ENCODE measurements around the gene DCLK1.

DNA sequence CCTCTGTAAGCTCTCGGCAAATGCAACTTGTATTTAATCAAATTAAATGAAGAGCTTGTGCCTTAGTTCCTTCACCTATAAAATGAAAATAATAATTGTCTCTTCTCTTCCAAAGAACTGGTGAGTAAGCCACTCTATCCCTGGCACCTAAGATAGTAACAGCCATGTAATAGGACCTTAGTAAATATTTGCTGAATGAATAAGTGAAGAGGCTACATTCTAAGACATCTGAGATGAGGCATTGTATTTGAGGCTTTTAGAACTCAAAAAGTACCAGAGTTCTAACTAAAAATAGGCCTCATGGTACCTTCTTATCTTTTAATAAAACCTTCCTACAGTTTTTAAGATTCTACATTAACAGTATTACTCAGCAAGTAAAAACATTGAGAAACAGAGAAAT lies 17.3 kb upstream of the DCLK1 start:
- TF ChIP-seq, protein P1, sequence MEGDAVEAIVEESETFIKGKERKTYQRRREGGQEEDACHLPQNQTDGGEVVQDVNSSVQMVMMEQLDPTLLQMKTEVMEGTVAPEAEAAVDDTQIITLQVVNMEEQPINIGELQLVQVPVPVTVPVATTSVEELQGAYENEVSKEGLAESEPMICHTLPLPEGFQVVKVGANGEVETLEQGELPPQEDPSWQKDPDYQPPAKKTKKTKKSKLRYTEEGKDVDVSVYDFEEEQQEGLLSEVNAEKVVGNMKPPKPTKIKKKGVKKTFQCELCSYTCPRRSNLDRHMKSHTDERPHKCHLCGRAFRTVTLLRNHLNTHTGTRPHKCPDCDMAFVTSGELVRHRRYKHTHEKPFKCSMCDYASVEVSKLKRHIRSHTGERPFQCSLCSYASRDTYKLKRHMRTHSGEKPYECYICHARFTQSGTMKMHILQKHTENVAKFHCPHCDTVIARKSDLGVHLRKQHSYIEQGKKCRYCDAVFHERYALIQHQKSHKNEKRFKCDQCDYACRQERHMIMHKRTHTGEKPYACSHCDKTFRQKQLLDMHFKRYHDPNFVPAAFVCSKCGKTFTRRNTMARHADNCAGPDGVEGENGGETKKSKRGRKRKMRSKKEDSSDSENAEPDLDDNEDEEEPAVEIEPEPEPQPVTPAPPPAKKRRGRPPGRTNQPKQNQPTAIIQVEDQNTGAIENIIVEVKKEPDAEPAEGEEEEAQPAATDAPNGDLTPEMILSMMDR (IDR thresholded peaks at IDR 0.05; ENCODE audit: low read depth, low read length, missing input control): no peak
- no peak for TF ChIP-seq TAF1 (conservative IDR thresholded peaks at IDR 0.05)
- TF ChIP-seq, protein P2, sequence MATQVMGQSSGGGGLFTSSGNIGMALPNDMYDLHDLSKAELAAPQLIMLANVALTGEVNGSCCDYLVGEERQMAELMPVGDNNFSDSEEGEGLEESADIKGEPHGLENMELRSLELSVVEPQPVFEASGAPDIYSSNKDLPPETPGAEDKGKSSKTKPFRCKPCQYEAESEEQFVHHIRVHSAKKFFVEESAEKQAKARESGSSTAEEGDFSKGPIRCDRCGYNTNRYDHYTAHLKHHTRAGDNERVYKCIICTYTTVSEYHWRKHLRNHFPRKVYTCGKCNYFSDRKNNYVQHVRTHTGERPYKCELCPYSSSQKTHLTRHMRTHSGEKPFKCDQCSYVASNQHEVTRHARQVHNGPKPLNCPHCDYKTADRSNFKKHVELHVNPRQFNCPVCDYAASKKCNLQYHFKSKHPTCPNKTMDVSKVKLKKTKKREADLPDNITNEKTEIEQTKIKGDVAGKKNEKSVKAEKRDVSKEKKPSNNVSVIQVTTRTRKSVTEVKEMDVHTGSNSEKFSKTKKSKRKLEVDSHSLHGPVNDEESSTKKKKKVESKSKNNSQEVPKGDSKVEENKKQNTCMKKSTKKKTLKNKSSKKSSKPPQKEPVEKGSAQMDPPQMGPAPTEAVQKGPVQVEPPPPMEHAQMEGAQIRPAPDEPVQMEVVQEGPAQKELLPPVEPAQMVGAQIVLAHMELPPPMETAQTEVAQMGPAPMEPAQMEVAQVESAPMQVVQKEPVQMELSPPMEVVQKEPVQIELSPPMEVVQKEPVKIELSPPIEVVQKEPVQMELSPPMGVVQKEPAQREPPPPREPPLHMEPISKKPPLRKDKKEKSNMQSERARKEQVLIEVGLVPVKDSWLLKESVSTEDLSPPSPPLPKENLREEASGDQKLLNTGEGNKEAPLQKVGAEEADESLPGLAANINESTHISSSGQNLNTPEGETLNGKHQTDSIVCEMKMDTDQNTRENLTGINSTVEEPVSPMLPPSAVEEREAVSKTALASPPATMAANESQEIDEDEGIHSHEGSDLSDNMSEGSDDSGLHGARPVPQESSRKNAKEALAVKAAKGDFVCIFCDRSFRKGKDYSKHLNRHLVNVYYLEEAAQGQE (IDR thresholded peaks at IDR 0.05): no peak
- no peak for TF ChIP-seq RAD21 (IDR thresholded peaks at IDR 0.05)
- TF ChIP-seq, protein P3, sequence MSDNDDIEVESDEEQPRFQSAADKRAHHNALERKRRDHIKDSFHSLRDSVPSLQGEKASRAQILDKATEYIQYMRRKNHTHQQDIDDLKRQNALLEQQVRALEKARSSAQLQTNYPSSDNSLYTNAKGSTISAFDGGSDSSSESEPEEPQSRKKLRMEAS (IDR thresholded peaks at IDR 0.05): no peak
